ENCODE results near the gene DNAH3.
"Not testable (repeated sequence)": the region's sequence is repeated elsewhere in the genome, so short reads cannot be mapped to it uniquely, and the experiment has no call there.

Gene DNAH3, protein sequence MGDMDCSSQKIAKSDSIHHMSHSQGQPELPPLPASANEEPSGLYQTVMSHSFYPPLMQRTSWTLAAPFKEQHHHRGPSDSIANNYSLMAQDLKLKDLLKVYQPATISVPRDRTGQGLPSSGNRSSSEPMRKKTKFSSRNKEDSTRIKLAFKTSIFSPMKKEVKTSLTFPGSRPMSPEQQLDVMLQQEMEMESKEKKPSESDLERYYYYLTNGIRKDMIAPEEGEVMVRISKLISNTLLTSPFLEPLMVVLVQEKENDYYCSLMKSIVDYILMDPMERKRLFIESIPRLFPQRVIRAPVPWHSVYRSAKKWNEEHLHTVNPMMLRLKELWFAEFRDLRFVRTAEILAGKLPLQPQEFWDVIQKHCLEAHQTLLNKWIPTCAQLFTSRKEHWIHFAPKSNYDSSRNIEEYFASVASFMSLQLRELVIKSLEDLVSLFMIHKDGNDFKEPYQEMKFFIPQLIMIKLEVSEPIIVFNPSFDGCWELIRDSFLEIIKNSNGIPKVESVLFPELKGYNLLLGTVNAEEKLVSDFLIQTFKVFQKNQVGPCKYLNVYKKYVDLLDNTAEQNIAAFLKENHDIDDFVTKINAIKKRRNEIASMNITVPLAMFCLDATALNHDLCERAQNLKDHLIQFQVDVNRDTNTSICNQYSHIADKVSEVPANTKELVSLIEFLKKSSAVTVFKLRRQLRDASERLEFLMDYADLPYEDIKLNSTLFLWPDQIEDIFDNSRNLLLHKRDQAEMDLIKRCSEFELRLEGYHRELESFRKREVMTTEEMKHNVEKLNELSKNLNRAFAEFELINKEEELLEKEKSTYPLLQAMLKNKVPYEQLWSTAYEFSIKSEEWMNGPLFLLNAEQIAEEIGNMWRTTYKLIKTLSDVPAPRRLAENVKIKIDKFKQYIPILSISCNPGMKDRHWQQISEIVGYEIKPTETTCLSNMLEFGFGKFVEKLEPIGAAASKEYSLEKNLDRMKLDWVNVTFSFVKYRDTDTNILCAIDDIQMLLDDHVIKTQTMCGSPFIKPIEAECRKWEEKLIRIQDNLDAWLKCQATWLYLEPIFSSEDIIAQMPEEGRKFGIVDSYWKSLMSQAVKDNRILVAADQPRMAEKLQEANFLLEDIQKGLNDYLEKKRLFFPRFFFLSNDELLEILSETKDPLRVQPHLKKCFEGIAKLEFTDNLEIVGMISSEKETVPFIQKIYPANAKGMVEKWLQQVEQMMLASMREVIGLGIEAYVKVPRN (N-terminal part only)

GRCh38 chr16:21150375-21151001 is at the start of gene DNAH3:
DNAH3 (minus strand) TSS chr16:21150846; CDS start chr16:21150319, 527 bp downstream.
- H3K36me3 Mint-ChIP-seq = no peaks in the 10 kb centered on the region
- H3K4me3 Mint-ChIP-seq = no peak within 1 kb of the TSS
- no peaks in the 10 kb centered on the region for H3K27me3 Mint-ChIP-seq
- H3K27ac Mint-ChIP-seq = no peak within 1 kb of the TSS
- no peaks in the 10 kb centered on the region for H3K4me1 Mint-ChIP-seq
- no peaks in the 10 kb centered on the region for H3K9me3 Mint-ChIP-seq

GRCh38 chr16:21199607-21200218 is 49.1 kb upstream of the DNAH3 start:
- Mint-ChIP-seq H3K9me3 (no peaks in the 10 kb centered on the region), H3K36me3 (no peaks in the 10 kb centered on the region), H3K4me3 (no peak overlapping the region), H3K4me1 (peaks cover 8% of the 10 kb centered on the region), H3K27ac (no peak overlapping the region), H3K27me3 (peaks cover 5% of the 10 kb centered on the region)

- no peaks in the 10 kb centered on the region for H3K36me3 Mint-ChIP-seq
- no peak overlapping the region for H3K27ac Mint-ChIP-seq
- H3K27me3 Mint-ChIP-seq = peaks cover 5% of the 10 kb centered on the region
Measured at GRCh38 chr16:21197621-21198020, 47.0 kb upstream of the DNAH3 start.

DNA sequence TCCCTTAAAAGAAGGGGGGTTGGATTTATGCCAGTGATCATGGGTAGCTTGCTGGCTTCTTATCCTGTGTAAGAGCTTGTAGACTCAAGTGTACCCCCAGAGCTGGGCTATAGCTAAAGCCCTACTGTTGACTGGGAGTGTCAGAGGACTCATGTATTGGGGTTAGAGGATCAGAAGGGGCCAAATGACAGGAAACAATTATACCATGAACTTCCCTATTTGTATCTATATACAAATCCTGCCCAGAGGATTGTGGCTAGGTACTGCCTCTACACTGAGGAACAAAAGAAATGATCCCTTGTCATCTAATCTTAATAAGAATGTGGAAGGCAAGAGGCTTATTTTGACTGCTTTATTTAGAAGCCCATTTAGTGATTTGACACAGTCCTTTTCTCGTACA is 46.5 kb upstream of the DNAH3 start:
- Mint-ChIP-seq H3K27ac (no peak overlapping the region), H3K4me3 (no peak overlapping the region), H3K9me3 (no peaks in the 10 kb centered on the region), H3K4me1 (peaks cover 13% of the 10 kb centered on the region), H3K36me3 (no peaks in the 10 kb centered on the region), H3K27me3 (peaks cover 5% of the 10 kb centered on the region)

More at GRCh38 chr16:21197621-21198020, 47.0 kb upstream of the DNAH3 start:
- H3K9me3 Mint-ChIP-seq = no peaks in the 10 kb centered on the region
- peaks cover 13% of the 10 kb centered on the region for H3K4me1 Mint-ChIP-seq
- no peak overlapping the region for H3K4me3 Mint-ChIP-seq

- not testable (repeated sequence) for H3K27me3 Mint-ChIP-seq, H3K36me3 Mint-ChIP-seq, H3K9me3 Mint-ChIP-seq, H3K27ac Mint-ChIP-seq, H3K4me3 Mint-ChIP-seq
- H3K4me1 Mint-ChIP-seq = peaks cover 13% of the 10 kb centered on the region
Measured at GRCh38 chr16:21195330-21195729, 44.7 kb upstream of the DNAH3 start.

DNA sequence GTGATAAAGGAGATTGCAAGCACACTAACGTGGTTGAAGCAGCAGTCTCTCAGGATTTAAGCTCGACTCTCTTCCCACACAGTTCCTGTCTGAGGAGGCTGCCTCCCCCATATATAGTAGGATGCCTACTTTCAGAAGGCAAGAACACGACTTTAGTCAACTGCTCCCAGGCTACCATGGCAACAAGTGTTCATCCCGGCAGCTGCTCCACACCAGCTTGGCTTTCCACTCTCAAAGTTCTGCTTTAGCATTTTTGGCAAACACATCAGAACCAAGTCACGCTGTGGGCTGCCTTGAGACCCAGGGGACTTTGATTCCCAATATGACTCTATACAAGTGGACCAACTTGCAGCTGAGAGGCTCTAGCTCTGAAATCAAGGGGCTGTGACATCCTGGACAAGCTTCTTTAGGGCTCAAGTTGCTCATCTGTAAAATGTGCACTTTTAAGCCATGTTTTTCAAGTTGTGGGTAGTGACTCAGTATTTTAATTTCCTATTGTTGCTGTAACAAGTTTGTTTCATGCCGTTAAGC is 44.2 kb upstream of the DNAH3 start:
- Mint-ChIP-seq H3K36me3 (no peaks in the 10 kb centered on the region), H3K27me3 (no peaks in the 10 kb centered on the region), H3K4me1 (peaks cover 13% of the 10 kb centered on the region), H3K27ac (no peak overlapping the region), H3K4me3 (no peak overlapping the region), H3K9me3 (no peaks in the 10 kb centered on the region)

DNA sequence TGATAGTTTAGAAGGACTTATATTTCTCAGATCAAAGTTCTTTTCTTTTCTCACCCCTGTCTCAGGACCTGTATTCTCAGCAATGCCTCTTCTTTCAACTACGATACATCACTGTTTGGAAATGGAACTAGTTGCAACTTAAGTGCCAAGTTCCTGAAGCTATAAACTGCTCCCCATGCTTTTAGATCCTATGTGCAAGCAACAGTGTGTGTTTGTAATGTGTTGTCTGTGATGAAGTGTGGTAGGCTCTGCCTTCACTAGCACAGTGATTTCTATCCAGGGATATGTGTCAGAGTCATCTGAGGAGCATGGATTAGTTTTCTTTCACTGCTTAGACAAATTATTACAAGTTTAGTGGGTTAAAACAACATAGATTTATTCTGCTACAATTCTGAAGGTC is 42.3 kb upstream of the DNAH3 start:
- Mint-ChIP-seq H3K4me1 (peaks cover 13% of the 10 kb centered on the region), H3K4me3 (no peak overlapping the region), H3K36me3 (no peaks in the 10 kb centered on the region), H3K27me3 (peaks cover 2% of the 10 kb centered on the region), H3K27ac (no peak overlapping the region), H3K9me3 (no peaks in the 10 kb centered on the region)

DNA sequence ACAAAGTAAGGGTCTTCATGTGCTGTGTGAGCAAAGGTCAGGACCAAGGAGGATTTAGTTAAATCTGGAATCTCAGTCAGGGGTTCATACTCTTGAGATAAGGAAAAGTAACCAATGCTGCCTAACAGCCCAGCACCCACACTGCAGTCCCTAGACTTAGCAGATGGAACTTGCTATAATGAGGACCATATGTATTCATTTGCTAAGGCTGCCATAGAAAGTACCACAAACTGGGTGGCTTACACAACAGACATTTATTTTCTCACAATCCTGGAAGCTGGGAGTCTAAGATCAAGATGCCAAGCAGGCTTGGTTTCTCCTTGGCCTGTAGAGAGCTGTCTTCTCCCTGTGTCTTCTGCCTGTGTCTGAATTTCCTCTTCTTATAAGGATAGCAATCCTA is 40.0 kb upstream of the DNAH3 start:
- no peaks in the 10 kb centered on the region for H3K36me3 Mint-ChIP-seq
- H3K4me3 Mint-ChIP-seq = no peak overlapping the region
- H3K27ac Mint-ChIP-seq = no peak overlapping the region
- peaks cover 2% of the 10 kb centered on the region for H3K27me3 Mint-ChIP-seq
- H3K9me3 Mint-ChIP-seq = no peaks in the 10 kb centered on the region
- H3K4me1 Mint-ChIP-seq = peaks cover 13% of the 10 kb centered on the region

GRCh38 chr16:21190013-21190412 is 39.4 kb upstream of the DNAH3 start:
- Mint-ChIP-seq H3K27ac (no peak overlapping the region), H3K27me3 (peaks cover 2% of the 10 kb centered on the region), H3K9me3 (no peaks in the 10 kb centered on the region), H3K4me3 (no peak overlapping the region), H3K36me3 (no peaks in the 10 kb centered on the region), H3K4me1 (peaks cover 9% of the 10 kb centered on the region)

DNA sequence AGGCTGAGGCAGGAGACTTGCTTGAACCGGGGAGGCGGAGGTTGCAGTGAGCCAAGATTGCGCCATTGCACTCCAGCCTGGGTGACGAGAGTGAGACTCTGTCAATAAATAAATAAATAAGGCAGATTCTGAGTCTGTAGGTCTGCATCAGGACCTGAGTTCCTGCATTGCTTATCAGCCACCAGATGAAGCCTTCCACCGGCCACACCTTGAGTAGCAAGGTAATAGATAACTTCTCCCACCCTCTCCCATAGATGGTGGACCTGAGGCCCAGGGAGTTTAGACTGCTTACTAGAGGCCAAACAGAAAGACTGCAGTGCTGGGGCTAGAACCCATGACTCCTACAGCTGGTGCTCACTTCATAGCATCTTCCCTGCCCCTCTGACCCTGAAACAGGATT is 38.7 kb upstream of the DNAH3 start:
- H3K27ac Mint-ChIP-seq = no peak overlapping the region
- H3K4me3 Mint-ChIP-seq = no peak overlapping the region

DNA sequence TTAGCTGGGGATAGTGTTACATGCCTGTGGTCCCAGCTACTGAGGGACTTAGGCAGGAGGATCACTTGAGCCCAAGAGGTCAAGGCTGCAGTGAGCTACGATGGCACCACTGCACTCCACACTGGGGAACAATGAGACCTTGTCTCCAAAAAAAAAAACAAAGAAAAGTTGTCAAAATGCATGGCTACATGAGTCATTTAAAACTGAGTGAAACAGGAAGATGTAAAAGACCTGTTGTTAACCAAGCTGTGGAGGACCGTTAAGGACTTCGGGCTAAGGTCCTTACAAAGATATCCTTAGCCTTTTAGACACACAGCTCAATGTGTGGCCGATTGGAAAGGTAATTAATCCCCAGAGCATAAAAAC is 35.7 kb upstream of the DNAH3 start:
- H3K9me3 Mint-ChIP-seq = no peaks in the 10 kb centered on the region
- peaks cover 10% of the 10 kb centered on the region for H3K36me3 Mint-ChIP-seq
- H3K4me3 Mint-ChIP-seq = no peak overlapping the region
- peaks cover 2% of the 10 kb centered on the region for H3K27me3 Mint-ChIP-seq
- no peak overlapping the region for H3K27ac Mint-ChIP-seq
- H3K4me1 Mint-ChIP-seq = peaks cover 4% of the 10 kb centered on the region

More for the DNA sequence above, 38.7 kb upstream of the DNAH3 start:
- H3K9me3 Mint-ChIP-seq = no peaks in the 10 kb centered on the region
- H3K4me1 Mint-ChIP-seq = peaks cover 6% of the 10 kb centered on the region
- peaks cover 2% of the 10 kb centered on the region for H3K27me3 Mint-ChIP-seq
- H3K36me3 Mint-ChIP-seq = no peaks in the 10 kb centered on the region

- Mint-ChIP-seq H3K36me3 (peaks cover 15% of the 10 kb centered on the region), H3K27ac (no peak overlapping the region), H3K4me3 (no peak overlapping the region), H3K4me1 (peaks cover 4% of the 10 kb centered on the region), H3K27me3 (peaks cover 2% of the 10 kb centered on the region), H3K9me3 (no peaks in the 10 kb centered on the region)
Measured at GRCh38 chr16:21185659-21186325, 35.1 kb upstream of the DNAH3 start.

- Mint-ChIP-seq H3K9me3 (no peaks in the 10 kb centered on the region), H3K4me3 (no peak overlapping the region), H3K27ac (peak overlapping the region; percentile 47), H3K36me3 (peaks cover 18% of the 10 kb centered on the region), H3K27me3 (peaks cover 2% of the 10 kb centered on the region), H3K4me1 (peaks cover 4% of the 10 kb centered on the region)
Measured at GRCh38 chr16:21184834-21185233, 34.2 kb upstream of the DNAH3 start.

DNA sequence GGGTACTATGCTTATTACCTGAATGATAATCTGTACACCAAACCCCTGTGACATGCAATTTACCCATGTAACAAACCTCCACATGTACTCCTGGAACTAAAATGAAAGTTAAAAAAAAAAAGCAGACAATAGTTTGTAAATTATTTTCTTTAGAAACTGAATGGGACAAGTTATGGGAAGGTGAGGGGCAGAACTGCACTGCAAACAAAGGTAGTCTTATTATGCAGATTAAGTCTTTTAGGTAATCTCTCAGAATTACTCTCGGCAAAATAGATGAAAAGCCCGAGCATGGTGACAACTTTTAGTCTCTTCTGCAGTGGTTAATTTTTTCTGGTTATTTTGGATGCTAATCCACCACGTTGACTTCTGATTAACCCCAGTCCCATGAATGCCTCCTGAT is 33.3 kb upstream of the DNAH3 start:
- Mint-ChIP-seq H3K4me1 (peaks cover 4% of the 10 kb centered on the region), H3K36me3 (peaks cover 22% of the 10 kb centered on the region), H3K27ac (no peak overlapping the region), H3K27me3 (peaks cover 2% of the 10 kb centered on the region), H3K4me3 (no peak overlapping the region), H3K9me3 (no peaks in the 10 kb centered on the region)
